Thoracic aorta (tissue), 2 donors: ENCODE results near the gene FUT7. TPM values are rescaled to one million over a fixed set of nuclear protein-coding genes. Genes with fewer than 3 reads are reported as not detected.

Source experiments
- ATAC-seq: fragments of 150-250 bp; one replicate; pipeline ENCODE4 v1.8.0; 2017; ENCODE audit warnings: low read depth; ENCODE audit not compliant: insufficient number of reproducible peaks, low FRiP score
- DNase-seq: peaks from one replicate; pipeline ENCODE4 v3.0.0-alpha.2; 2020; ENCODE audit warnings: low spot score
- H3K27ac ChIP-seq, 2 donors: fragments of 200-600 bp; sonication (generic); 1 replicate in 1 of 2; 2 replicates in 1 of 2; pipeline ENCODE4 v1.5.1; 2016; ENCODE audit warnings: mild to moderate bottlenecking in 2 of 2, moderate library complexity in 2 of 2
- H3K27me3 ChIP-seq: fragments of 200-600 bp; sonication (generic); replicated peaks from 2 replicates; pipeline ENCODE4 v1.6.0; 2016; ENCODE audit warnings: mild to moderate bottlenecking; ENCODE audit not compliant: insufficient read depth
- H3K36me3 ChIP-seq: fragments of 200-600 bp; sonication (generic); one replicate; pipeline ENCODE4 v1.5.1; 2016
- H3K4me1 ChIP-seq, 2 donors: fragments of 200-600 bp; sonication (generic); 1 replicate in 1 of 2; 2 replicates in 1 of 2; pipeline versions ENCODE4 v1.5.1 to v1.6.0; 2016; ENCODE audit warnings: low read depth in 2 of 2, mild to moderate bottlenecking in 1 of 2; ENCODE audit not compliant: control insufficient read depth in 1 of 2
- H3K4me3 ChIP-seq: fragments of 200-600 bp; sonication (generic); 2 replicates; pipeline ENCODE4 v1.5.1; 2016; ENCODE audit warnings: mild to moderate bottlenecking
- H3K9me3 ChIP-seq: fragments of 200-600 bp; sonication (generic); 2 replicates; pipeline ENCODE4 v1.5.1; 2016
- total RNA-seq, 2 donors: library from RNA; depleted of rRNA; stranded (reverse); fragments of >200 nt; gene quantifications; one replicate each; pipeline versions ENCODE4 v1.1.0 to v1.2.3, GENCODE V29; 2016
- TF ChIP-seq, protein P1 (sequence below): fragments of 200-600 bp; sonication (generic); IDR thresholded peaks from one replicate; pipeline ENCODE4 v1.5.1; 2019; ENCODE audit warnings: antibody characterized with exemption

FUT7 gene
- total RNA-seq, 2 donors from 2014 or later = not detected

DNA sequence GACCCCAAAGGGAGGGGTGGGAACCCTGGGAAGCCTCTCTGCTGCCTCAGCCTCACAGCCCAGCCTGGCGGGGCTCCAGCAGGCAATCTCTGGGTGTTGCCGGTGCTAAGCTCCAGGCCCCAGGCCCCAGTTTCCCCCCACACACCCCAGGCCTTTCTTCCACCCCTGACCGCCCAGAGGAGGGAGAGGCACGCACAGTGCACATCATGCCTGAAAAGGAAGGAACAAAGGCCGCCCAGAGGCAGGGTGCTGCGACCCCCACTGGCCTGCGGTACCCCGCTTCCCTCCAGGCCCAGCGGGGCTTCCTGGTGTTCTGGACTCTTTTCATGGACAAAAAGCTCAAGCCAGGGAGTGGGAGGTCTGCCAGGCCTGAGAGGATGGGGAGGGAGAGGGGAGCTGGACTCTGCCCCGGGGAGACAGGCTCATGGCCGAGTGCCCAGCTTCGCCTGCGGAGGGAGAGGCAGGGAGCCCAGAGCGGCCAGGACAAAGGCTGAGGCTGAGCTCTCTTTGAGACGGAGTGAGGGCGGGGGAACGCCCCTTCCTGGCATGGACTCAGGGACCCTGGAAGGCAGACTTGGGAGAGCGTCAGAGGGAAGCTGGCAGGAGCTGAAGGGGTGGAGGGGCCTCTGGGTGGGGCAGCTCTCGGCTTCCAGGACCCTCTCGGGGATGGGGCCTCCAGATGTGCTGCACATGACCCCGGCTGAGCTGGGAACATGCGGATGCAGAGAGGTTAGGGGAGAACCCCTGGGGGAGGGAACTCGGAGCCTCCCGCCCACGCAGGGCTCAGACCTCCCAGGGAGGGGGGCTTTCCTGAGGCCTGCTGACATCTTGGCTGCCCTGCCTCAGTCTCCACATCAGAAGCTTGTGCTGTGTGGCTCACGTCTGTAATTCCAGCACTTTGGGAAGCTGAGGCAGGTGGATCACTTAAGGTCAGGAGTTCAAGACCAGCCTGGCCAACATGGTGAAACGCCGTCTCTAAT is 23.8 kb upstream of the FUT7 start:
- DNase-seq (no peak), ATAC-seq (no peak)
- no peaks in the 10 kb centered on the region for H3K36me3 ChIP-seq
- H3K4me1 ChIP-seq = peaks cover 7 to 23% of the 10 kb centered on the region in 2 donors
- H3K27me3 ChIP-seq = peaks cover 8% of the 10 kb centered on the region
- H3K9me3 ChIP-seq = no peaks in the 10 kb centered on the region
- H3K27ac ChIP-seq = no peak overlapping the region
- TF ChIP-seq, protein P1, sequence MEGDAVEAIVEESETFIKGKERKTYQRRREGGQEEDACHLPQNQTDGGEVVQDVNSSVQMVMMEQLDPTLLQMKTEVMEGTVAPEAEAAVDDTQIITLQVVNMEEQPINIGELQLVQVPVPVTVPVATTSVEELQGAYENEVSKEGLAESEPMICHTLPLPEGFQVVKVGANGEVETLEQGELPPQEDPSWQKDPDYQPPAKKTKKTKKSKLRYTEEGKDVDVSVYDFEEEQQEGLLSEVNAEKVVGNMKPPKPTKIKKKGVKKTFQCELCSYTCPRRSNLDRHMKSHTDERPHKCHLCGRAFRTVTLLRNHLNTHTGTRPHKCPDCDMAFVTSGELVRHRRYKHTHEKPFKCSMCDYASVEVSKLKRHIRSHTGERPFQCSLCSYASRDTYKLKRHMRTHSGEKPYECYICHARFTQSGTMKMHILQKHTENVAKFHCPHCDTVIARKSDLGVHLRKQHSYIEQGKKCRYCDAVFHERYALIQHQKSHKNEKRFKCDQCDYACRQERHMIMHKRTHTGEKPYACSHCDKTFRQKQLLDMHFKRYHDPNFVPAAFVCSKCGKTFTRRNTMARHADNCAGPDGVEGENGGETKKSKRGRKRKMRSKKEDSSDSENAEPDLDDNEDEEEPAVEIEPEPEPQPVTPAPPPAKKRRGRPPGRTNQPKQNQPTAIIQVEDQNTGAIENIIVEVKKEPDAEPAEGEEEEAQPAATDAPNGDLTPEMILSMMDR = no peak
- no peak overlapping the region for H3K4me3 ChIP-seq

DNA sequence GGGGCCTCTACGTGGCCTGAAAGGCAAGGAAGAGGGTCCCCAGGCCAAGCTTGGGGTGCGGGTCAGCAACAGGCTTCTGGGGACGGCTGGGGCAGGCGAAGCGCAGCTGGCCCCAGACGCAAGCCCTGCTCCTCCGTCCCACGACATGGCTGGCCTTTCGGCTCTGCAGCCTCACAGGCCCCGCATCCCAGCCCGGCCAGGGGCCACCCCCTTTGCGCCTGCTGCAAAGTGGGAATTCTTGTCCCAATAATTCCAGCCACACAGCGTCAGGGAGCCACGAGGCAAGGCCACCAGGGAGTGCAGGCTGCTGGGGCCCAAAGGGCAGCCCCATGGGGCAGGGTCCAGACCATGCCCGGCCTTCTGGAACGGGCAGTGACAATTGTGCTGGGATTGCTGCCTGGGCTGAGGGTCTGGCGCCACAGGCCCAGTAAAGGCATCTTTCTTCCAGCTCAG is 23.1 kb upstream of the FUT7 start:
- H3K4me3 ChIP-seq = no peak overlapping the region
- TF ChIP-seq, protein P1 = no peak
- H3K27ac ChIP-seq = no peak overlapping the region

DNA sequence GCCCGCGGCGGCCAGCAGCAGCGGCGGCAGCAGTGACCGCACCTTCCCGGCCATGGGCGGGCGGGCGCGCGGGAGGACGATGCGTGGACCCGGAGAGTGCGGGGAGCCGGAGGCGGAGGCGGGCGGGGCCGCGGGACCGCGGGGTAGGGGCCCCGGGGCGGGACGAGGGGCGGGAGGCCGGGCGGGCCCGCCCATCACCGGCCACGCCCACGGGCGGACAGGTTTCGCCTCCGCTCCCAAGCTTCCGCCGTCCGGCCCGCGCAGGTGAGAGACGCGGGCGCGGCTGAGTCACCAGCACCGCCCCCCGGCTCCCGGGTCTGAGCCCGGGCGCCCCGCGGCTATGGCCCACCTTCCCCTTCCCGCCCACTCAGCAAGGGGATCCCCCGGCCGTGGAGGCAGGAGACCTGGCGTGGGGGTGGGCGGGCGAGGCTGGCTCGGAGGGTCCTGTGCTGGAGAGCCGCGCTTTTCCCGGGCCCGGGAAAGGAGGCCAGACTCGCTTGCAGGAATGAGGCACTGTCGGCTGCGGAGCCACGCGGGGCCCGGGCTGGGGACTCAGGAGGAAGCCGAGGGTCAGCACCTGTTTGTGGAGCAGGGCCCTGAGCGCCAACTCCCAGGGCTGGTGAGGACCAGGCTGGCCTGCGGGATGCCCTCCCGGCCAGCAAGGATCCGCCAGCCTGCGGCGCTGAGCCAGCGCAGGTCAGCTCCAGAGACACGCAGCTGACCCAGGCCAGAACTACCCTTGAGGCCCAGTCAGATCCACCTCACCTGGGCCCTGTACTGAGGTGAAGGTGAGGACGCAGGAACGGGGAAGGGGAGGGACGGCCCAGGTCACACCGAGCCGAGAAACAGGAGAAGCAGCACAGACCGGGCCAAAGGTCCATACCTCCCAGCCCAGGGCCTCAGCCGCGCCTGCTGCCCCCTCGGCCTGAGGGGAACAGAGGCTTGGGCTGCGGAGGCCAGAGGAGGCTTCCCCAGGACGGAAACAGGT is 22.4 kb upstream of the FUT7 start, which contains the start of gene ENTPD2:
Gene ENTPD2, minus strand, starts transcription at position 118 of the 988 bp plus-strand sequence. Its CDS starts 64 bp downstream, at position 54.
- Histone ChIP-seq H3K4me3 (peak within 1 kb of the TSS; percentile 48), H3K27ac (no peak within 1 kb of the TSS), H3K36me3 (no peaks in the 10 kb centered on the region), H3K27me3 (peaks cover 14% of the 10 kb centered on the region), H3K4me1 (peaks cover 7 to 23% of the 10 kb centered on the region in 2 donors), H3K9me3 (no peaks in the 10 kb centered on the region)
- TF ChIP-seq, protein P1 = no peak
- DNase-seq (no peak), ATAC-seq (no peak)

More for the DNA sequence above, 23.1 kb upstream of the FUT7 start:
- peaks cover 7 to 23% of the 10 kb centered on the region in 2 donors for H3K4me1 ChIP-seq
- no peaks in the 10 kb centered on the region for H3K9me3 ChIP-seq
- H3K36me3 ChIP-seq = no peaks in the 10 kb centered on the region
- no peak for ATAC-seq
- DNase-seq = no peak
- peaks cover 8% of the 10 kb centered on the region for H3K27me3 ChIP-seq

DNA sequence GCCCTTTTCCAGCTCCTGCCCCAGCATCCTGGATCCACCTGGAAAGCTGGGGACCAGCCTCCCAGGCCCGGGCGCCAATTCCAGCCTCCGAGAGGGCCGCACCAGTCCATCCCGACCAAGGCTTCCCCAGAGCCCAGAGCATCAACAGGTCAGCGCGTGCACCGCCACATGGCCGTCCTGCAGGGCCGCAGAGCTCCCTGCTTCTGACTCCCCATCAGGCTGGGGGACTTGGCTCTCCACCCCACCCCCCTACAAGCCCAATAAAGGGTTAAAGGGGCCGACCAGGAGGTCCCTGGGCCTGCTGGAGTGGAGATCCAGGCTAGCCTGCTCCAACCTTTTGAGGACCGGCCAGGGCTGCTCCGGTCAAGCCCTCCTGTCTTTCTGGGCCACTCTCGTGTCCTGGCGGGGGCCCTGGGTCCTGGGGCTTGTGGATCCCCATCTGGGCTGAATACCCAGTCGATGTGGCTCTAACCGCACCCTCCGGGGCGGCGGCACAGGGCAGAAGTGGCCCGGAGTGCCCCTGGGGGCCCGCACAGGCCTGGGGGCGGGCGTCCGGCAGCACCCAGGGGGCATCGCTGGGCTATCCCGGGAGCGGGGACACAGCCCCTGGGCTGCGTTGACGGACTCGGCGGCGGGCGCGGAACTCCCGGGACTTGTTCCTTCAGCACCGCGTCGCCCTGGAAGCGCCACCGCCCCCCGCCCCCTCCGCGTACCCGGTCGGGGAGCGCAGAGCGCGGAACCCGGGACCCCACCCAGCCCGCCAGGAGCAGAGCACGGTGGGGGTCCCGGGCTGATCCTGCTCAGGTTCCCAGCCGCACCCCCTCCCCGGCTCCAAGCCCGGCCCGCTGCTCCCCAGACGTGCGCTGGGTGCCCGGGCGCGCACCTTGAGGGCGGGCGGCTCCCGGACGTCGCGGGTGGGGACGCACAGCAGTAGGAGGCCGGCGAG is 21.4 kb upstream of the FUT7 start:
- H3K27me3 ChIP-seq = peaks cover 17% of the 10 kb centered on the region
- no peak overlapping the region for H3K27ac ChIP-seq
- H3K9me3 ChIP-seq = no peaks in the 10 kb centered on the region
- TF ChIP-seq, protein P1 = no peak
- no peaks in the 10 kb centered on the region for H3K36me3 ChIP-seq
- H3K4me1 ChIP-seq = peaks cover 7 to 23% of the 10 kb centered on the region in 2 donors
- ATAC-seq (no peak), DNase-seq (no peak)
- H3K4me3 ChIP-seq = peak overlapping the region; percentile 48
